ENCODE data around the gene EML6.

EML6 gene

DNA sequence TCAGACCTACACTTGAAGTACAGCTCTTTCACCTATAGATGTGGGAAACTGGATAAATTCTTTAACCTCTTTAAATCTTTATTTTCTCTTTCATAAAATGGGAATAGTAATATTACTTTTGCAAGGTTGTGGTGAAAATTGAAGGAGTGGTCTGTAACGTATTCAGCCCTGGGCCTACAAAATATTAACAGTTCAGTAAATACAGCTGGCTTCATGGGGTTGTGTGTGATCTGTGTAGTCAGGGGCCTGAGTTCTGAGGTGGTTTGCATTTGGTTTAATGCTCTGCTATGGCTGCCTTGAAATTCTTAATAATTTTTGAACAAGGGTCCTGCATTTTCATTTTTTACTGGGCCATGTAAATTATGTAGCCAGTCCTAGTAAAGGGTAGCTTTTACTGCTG lies 16.8 kb upstream of the EML6 start:
- DNase-seq (ENCODE audit: low spot score) (no peak), FAIRE-seq (no peak)

DNA sequence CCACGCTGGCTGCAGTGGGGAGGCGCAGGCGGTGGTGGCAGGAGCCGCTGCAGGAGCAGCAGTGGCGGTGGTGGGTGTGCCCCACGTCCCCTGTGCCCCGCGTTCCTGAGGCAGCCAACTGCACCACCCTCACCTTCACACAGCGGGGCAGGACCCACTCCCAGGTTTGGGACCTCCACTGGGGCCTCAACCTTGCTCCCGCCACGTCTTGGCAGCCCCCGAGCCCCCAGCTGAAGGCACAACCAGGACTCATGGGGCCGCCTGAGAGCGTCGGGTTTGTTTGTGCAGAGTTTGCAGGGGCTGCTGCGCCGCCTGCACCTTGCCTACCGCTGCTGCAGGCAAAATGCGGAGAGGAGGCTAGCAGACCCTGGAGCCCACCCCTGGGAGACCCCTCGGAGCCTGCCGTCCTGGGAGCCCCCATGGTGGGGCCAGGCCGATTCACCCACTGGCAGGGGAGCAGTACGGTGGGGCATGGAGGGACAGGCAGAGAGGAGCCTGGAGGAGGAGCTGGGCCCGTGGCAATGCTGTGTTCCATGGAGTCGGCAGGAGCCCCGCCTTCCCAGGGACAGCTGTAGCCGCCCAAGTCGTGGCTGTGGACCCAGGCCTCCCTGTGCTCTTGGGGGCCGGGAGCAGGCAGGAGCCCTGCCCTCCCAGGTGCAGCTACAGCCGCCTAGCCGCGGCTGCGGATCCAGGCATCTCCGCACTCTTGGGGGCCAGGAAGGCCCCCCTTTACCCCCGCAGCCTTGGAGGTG lies 14.7 kb upstream of the EML6 start:
- no peak for DNase-seq (ENCODE audit: low spot score)
- FAIRE-seq = no peak

DNA sequence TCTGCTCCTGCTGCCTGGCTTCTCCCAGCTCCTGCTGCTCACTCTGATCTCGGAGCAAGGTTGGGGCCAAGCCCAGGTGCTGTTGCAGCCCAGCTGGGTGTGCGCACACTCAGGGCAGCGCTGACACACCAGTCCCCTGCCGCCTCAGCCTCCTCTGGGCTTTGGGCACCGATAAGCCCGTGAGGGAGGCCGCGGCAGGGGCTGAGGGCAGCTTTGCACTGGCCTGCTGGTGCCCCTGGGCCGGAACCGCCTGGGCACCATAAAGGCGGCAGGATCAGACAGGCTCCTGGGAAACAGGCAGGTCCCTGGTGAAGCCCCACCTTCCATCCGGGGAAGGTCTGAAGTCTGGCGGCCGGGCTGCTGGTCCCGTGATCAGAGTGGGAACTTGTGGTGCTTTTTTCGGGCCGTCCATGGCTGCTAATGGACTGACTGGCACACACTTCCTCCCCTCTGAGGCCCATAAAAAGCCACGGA lies 14.1 kb upstream of the EML6 start:
- no peak for DNase-seq (ENCODE audit: low spot score)

DNA sequence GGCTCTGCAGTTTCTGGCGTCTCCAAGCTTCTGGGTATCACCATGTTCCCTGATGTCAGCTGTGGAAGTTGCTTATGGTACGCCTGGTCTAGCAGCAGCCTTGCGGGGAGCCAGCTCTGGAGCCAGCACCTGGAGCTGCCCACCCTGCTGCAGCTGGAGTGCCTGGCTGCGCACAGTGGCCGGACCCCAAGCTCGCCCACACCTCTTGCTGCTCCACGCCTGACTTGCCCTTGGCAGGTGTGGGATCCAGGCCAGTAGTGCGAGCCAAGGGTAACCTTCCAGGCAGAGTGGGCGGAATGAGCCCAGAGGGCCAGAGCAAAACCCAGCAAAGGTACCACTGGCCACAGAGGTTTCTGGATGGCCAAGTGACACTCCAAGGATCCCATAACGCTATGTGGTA lies 13.2 kb upstream of the EML6 start:
- peak; percentile 50 for FAIRE-seq
- DNase-seq (ENCODE audit: low spot score) = no peak

More for the DNA sequence above, 14.1 kb upstream of the EML6 start:
- no peak for FAIRE-seq

DNA sequence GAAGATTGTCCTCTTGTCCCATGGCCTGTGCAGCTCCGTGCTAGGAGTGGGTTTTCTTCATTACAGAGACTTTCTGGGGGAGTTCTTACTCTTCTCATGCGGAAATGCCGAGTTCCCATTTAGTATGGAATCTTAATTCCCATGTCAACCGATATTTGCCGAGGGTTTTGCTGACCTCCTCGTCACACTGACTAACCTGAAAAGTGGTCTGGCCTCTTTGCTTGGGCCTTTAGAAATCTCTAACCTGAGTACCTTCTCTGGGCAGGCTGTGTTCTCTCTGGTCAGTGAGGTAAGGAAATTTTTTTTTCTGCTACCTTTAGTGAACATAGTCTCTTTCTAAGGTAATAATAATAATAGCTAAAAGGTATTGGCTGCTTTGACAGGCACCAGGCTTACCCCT lies 10.9 kb upstream of the EML6 start:
- FAIRE-seq = no peak
- DNase-seq (ENCODE audit: low spot score) = no peak

DNA sequence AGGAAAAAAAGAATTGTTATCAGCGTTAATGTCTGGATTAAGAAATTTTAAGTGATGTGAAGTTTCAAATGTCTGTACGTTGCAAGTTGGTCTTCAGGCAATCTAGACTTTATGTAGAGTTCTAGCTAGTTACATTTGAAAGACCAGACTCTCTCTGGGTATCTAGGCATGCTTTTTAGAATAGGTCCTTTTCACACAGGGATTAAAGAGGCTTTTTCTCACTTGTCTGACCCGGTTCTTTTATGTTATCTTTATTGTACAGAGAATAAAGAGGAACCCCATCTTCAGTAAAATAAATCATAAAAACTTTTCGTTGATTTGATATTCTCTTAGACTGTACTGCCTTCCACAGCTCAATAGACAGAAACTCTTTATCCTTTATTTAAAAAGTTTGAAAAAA lies 8.5 kb upstream of the EML6 start:
- FAIRE-seq (no peak), DNase-seq (ENCODE audit: low spot score) (no peak)

DNA sequence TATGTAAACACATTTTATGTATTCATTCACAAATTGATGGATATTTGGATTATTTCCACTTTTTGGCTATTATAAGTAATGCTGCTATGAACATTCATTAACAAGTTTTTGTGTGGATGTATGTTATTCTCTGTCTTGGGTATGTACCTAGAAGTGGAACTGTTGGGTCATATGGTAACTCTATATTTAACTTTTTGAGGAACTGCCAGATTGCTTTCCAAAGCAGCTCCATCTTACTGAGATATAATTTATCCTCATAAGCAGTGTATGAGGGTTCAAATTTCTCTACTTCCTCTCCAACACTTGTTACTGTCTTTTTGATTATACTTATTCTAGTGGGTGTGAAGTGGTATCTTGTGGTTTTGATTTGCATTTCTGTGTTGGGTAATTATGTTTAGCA lies 7.1 kb upstream of the EML6 start:
- no peak for FAIRE-seq
- no peak for DNase-seq (ENCODE audit: low spot score)

DNA sequence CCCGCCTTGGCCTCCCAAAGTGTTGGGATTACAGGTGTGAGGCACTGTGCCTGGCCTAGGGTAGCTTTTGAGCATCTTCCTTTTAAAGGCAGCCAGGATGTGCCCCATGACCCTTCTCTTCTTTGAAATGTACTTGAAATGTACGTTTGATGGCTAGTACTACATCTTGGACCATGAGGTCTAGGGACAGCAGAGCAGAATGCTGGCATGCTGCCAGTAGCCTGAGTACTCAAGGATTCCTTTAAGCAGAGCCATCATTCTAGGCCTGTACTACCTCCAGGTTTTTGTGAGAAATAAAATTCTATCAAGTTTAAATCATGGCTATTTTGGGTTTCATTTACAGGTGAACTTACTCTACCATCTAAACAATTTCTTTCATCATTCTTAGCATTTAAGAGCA lies 2.9 kb upstream of the EML6 start:
- FAIRE-seq = no peak
- DNase-seq (ENCODE audit: low spot score) = no peak

DNA sequence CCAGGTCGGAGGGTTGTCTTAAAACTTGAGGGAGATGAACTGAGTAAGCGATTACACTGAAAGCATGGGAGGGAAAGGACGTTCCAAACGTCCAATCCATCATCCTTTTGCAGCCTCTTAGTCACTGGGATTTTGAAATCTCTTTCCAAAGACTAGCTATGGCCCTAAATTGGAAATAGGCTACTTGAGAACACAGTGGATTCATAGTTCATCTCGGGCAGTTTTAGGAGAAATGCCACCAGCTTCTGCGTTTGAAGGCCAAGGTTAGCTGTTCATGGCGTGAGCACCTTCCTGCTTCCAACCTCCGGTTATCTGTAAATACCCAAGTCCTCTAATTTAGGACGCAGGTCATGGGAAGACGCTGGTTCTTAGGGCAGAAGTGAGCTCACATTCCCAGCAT lies 821 bp upstream of the EML6 start:
- FAIRE-seq = no peak
- peak; percentile 35 for DNase-seq (ENCODE audit: low spot score)

DNA sequence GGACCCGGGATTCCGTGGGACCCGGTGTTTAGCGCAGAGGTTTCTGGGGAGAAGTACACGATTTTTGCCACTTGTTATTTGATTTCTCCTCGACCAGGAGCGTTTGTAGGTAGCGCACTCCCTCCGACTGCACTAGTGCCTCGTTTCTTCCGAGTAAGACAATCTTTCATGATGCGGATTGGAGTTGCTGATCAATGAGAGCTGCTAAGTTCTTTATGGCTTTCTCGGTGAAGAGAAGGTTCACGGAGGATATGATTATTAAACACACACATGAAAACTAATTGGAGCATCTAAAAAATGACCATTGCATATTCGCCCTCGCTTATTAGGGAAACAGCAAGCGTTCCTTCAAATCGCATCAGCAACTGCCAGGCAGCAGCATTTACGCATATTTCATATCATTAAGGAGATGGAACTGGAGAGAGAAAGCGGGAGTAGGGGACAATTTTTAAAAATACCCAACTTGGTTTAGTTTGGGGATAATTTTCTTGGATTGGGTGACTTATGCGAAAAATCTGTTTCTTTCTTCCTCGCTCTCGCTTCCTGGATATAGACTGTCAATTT lies 616 bp downstream of the EML6 start:
- no peak for DNase-seq (ENCODE audit: low spot score)
- FAIRE-seq = no peak

DNA sequence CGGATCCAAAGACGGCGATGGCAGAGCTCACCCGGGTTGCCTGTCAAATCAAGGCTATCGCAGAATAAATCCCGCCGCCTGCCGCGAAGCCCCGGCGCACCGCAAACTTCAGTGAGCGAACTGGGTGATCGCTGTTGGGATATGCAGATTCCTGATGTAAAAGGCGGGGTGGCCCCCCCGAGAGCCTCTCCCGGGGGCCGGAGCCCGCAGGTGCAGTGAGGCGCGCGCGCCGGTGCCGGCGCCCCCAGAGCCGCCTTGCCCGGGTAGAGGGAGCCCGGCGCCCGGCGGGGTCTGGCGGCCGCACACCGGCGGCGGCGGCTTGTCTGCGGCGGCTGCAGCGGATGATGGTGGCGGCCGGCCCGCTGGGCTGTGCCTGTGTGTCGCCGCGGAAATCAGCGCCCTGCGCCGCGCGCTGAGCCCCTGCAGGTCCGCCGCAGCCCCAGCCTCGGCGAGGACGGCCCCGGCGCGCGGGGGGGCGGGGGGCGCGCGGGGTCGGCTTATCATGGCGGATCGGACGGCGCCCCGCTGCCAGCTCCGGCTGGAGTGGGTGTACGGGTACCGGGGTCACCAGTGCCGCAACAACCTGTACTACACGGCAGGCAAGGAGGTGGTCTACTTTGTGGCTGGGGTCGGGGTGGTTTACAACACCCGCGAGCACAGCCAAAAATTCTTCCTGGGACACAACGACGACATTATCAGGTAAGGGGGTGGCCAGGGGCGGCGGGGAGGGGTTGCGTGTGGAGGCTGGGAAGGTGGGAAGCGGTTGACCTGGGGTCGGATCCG lies 1.3 kb downstream of the EML6 start:
- FAIRE-seq = peak; percentile 35

DNA sequence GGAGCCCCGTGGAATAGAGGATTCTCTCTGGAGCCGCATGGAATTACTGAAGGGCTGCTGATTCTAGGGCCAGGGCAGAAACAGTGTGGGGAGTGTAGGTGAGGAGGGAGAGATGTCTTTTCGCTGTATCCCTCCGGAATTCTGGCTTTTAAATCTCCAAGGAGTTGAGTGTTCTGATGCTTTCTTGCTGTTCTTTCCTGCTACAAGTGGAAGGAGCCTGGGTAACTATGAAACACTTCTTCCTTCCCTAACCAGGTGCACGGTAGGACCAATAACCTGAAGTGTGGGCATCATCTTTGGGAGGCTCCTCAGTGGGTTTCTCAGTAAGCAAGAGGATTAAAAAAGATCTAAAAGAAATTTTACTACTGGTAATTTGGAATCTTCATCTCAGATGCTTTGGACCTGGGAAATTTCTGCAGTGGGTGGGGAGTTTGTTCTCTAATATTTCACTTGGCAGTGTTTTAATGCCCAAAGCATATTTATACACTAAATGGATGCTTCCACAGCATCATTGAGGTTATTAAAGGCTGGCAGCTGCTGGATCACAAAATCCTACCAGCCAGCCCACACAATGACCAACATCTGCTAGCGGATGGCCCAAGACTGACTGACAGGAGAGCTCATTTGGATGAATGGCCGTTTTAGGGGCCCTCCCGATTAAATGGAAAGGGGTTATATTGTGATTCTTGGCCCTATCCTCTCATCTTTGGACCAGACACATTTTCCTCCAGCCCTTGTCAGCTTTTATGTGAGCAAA lies 2.1 kb downstream of the EML6 start:
- FAIRE-seq (no peak), DNase-seq (ENCODE audit: low spot score) (no peak)

More for the DNA sequence above, 1.3 kb downstream of the EML6 start:
- no peak for DNase-seq (ENCODE audit: low spot score)

DNA sequence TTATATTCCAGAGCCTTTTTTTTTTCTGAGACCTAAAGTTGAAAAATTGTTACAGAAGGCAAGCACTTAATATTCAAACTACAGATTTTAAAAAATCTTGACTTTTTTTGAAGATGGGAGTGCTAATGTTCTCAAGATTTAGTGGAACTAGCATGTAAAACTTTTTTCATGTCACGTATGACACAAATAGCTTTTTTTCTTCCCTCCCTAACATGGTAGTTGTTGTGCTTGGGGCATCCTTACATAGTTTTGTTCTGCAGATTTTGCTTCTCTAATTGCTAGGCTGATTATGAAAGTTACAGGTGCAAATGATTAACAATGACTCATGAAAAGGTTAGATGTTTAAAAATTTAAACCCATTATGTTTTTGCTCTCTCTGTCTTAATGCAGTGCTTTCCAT lies 3.0 kb downstream of the EML6 start:
- FAIRE-seq = no peak
- DNase-seq (ENCODE audit: low spot score) = no peak

DNA sequence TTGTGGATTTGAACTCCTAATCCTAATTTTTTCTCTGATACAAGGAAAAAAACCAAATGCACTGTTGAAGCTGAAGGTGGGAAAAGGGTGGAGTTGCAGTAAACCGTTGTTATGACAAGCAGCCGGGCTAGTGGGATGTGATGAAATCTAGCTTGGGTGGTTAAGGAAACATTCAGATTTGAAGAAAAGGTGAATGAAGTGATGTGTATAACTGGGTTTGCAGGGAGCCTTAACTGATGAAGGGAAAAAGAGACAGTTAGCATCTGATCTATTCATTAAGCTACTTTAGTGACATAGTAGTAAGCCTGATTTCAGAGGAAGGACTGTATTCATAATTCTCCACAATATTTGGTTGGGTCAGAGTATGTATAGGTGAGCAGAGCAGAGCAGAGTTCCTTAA lies 3.5 kb downstream of the EML6 start:
- FAIRE-seq = no peak

DNA sequence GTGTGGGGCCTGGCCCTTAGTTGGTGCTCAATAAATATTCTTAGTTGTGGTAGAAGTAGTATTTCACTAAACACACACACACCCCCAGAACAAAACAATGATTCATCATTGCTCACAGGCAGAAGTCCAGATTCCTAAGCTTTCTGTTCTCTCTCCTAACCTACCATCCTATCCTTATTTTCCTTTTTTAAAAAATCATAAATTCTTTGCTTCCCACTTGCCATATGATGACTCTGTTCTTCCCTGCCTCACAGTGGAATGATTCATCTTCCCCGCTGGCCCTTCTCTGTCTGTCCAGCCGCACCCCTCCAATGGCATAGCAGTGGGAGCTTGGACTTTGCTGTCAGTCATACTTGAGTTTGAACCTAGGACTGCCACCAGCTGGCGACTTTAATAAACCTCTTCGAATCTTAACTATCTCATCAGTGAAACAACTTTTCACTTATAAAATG lies 5.2 kb downstream of the EML6 start:
- FAIRE-seq (peak; percentile 48), DNase-seq (ENCODE audit: low spot score) (peak; percentile 85)

More for the DNA sequence above, 3.5 kb downstream of the EML6 start:
- DNase-seq (ENCODE audit: low spot score) = no peak

DNA sequence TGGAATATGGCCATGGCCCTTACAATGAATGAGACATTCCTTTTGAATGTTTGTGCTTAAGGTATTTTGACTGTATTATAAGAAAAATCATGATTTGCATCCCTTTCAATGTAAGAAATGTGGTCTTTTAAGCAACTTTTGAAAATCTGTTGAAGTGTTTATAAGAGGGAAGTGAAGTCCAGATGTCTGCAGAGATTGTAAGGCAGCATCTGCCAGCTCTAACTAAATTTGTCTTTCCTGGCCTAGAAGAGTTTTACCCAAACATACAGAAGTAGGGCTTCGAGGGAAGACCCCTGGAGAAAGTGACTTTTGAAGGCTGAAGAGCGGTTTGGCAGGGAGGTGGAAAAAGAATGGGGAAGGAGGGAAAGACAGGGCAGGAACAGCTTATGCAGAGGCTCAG lies 12.2 kb downstream of the EML6 start:
- FAIRE-seq = no peak

DNA sequence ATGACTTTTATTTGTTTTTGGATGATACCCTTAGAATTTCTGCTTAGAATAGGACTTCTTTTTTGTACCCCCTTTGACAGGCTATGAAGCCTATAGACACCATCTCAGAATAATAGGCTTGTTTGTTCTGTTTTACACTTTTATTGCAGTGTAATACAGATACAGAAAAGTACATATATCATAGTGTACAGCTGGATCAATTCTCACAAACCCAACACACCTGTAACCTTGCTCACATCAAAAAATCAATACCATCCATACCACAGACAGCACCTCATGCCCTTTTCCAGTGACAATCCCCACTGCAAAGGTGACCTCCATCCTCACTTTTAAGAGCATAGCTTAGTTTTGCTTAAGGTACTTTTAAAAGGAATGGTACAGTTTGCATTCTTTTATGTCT lies 14.8 kb downstream of the EML6 start:
- FAIRE-seq (no peak), DNase-seq (ENCODE audit: low spot score) (no peak)

More for the DNA sequence above, 12.2 kb downstream of the EML6 start:
- DNase-seq (ENCODE audit: low spot score) = no peak

DNA sequence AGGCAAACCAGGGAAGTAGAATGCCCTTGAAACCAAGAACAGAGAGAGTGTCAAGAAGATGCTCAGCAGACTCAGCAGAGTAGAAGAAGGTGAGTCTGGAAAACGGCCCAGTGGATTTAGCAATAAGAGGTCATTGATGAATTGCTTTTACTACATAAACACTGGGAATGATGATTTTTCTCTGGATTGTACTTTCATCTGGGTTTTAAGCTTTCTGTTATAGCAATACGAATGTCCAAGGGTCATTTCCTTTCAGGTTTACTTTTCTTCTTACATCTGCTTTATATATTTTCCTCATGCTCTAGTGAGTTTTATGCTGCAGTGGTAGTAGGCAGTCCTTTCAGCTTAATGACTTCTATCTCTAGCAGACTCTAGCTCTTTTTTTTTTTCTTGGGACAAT lies 16.9 kb downstream of the EML6 start:
- no peak for FAIRE-seq

DNA sequence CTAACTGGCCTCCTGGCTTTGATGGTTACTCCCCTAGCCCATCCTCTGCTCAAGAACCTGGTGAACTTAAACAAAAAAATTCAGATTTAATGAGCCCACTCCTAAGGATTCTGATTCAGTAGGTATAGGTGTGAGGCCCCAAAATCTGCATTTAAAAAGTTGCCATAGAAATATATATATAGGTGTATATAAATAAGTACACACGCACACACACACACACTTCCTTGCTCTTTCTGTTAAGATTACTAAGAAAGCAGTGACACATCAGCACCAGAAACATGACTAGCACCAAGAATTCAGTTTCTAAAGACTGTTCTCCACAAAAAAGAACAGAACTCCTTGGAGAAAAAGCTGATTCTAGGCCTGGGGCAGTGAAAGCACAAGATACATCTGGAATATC lies 17.8 kb downstream of the EML6 start:
- no peak for FAIRE-seq

More for the DNA sequence above, 16.9 kb downstream of the EML6 start:
- no peak for DNase-seq (ENCODE audit: low spot score)

DNA sequence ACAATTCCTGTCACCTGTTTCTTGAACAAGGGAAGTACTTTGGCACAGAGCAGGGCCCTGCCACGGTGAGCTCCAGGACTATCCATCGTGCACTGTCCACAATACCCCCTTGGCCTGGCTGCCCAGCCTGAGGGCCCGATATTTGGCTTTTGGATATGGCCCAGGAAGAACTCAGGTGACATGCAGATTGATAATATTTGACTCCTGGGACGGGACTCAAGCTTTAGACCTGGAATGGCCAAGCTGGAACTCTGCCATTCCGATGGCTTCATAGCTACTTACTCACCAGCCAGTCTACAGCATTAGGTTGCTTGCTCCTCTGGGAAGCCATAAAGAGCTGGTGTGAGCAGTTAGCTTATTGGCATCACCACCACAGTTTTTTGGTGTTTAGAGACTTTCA lies 26.6 kb downstream of the EML6 start:
- FAIRE-seq = no peak
- no peak for DNase-seq (ENCODE audit: low spot score)

More for the DNA sequence above, 17.8 kb downstream of the EML6 start:
- no peak for DNase-seq (ENCODE audit: low spot score)

DNA sequence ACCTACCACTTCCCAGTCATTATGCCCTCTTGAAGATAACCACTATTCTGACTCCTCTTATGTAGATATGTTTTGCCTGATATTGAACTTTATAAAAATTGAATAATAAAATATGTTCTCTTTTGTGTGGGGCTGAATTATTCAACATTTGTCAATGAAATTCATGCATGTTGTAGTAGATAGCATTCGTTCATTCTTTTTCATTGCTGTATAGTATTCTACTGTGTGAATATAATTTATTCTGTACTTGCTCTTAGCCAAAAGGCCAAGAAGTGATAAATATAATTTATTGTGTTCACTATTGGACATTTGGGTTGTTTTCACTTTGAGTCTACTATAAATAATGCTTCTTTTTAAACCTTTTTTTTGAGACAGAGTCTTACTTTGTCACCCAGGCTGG lies 29.0 kb downstream of the EML6 start:
- no peak for DNase-seq (ENCODE audit: low spot score)

More for the DNA sequence above, 29.0 kb downstream of the EML6 start:
- no peak for FAIRE-seq

Measured in urothelium cell line (cell line).